Ishikawa (cell line): ENCODE data around the gene ACOT8.

Experiments used
- CEBPB ChIP-seq: IDR thresholded peaks from 2 replicates; pipeline ENCODE4 v1.6.1; 2012
- CREB1 ChIP-seq: IDR thresholded peaks from 2 replicates; pipeline ENCODE4 v1.6.1; 2012; ENCODE audit warnings: low read depth
- EGR1 ChIP-seq: IDR thresholded peaks from 2 replicates; pipeline ENCODE4 v1.6.1; 2012
- EP300 ChIP-seq: IDR thresholded peaks from 2 replicates; pipeline ENCODE4 v1.6.1; 2012; ENCODE audit warnings: borderline replicate concordance
- FOXM1 ChIP-seq: IDR thresholded peaks from 2 replicates; pipeline ENCODE4 v1.6.1; 2012; ENCODE audit warnings: low read depth, borderline replicate concordance
- MAX ChIP-seq: IDR thresholded peaks from 2 replicates; pipeline ENCODE4 v1.6.1; 2012
- RAD21 ChIP-seq: IDR thresholded peaks from 2 replicates; pipeline ENCODE4 v1.6.1; 2012; ENCODE audit warnings: low read depth
- REST ChIP-seq: IDR thresholded peaks from 2 replicates; pipeline ENCODE4 v1.6.1; 2012; ENCODE audit warnings: low read depth, mild to moderate bottlenecking
- TAF1 ChIP-seq: IDR thresholded peaks from 2 replicates; pipeline ENCODE4 v1.6.1; 2012; ENCODE audit warnings: low read depth, mild to moderate bottlenecking
- TCF12 ChIP-seq: IDR thresholded peaks from 2 replicates; pipeline ENCODE4 v1.6.1; 2012; ENCODE audit warnings: low read depth
- TEAD4 ChIP-seq: IDR thresholded peaks from 2 replicates; pipeline ENCODE4 v1.6.1; 2012
- USF1 ChIP-seq: IDR thresholded peaks from 2 replicates; pipeline ENCODE4 v1.6.1; 2012
- YY1 ChIP-seq: IDR thresholded peaks from 2 replicates; pipeline ENCODE4 v1.6.1; 2012; ENCODE audit warnings: low read depth
- ZBTB7A ChIP-seq: IDR thresholded peaks from 2 replicates; pipeline ENCODE4 v1.6.1; 2012; ENCODE audit warnings: low read depth

GRCh38 chr20:45890985-45891983 lies 34.1 kb upstream of the ACOT8 start, which contains the start of the genes CTSA and NEURL2:
- TF ChIP-seq EP300 (peak; percentile 61), CREB1 (no peak), REST (no peak), EGR1 (no peak; the same call in 1 of the 2 replicates), TAF1 (peak; percentile 92), TEAD4 (no peak), YY1 (peak; percentile 87), MAX (peak; percentile 88), USF1 (peak; percentile 100), CEBPB (no peak), ZBTB7A (peak; percentile 74; the same call in 1 of the 2 replicates), RAD21 (peak; percentile 11; the same call in 1 of the 2 replicates), TCF12 (peak; percentile 61; the same call in 1 of the 2 replicates), FOXM1 (no peak)
